ENCODE data around the gene OTOP3. TPM values are rescaled to one million over a fixed set of nuclear protein-coding genes. Genes with fewer than 3 reads are reported as not detected.

The OTOP3 gene
- not detected for total RNA-seq (2013)
- polyA plus RNA-seq (not detected), polyA minus RNA-seq (not detected in 2 replicates), total RNA-seq (0 to 0.75 (median 0) reads per million in 11 experiments)

- DNase-seq: no peak
- H3K9me3 ChIP-seq (replicated peaks in 1 of 2; ENCODE audit: control insufficient read depth in 1 of 2, insufficient read depth in 1 of 2, low read length in 2 of 2): peaks cover 0 to 15% of the 10 kb centered on the region in 2 donors
- H3K4me1 ChIP-seq (ENCODE audit: control insufficient read depth in 1 of 2, insufficient read depth in 2 of 2, low read length in 2 of 2): peaks cover 0 to 6% of the 10 kb centered on the region in 2 donors
- H3K27ac Mint-ChIP-seq: no peak within 1 kb of the TSS
- no peak within 1 kb of the TSS for H3K9ac ChIP-seq (ENCODE audit: insufficient read depth, low read length, poor library complexity, severe bottlenecking)
- peaks cover 42 to 82% of the 10 kb centered on the region in 2 donors for H3K27me3 ChIP-seq (ENCODE audit: control insufficient read depth in 2 of 2, insufficient read depth in 2 of 2, low read length in 2 of 2)
- peaks cover 0 to 9% (median 2%) of the 10 kb centered on the region in 7 donors for H3K9me3 Mint-ChIP-seq
- H3K27me3 Mint-ChIP-seq (ENCODE audit: low read depth in 3 of 3): peaks cover 65 to 91% (median 87%) of the 10 kb centered on the region in 3 donors
- H3K4me2 ChIP-seq (replicated peaks; ENCODE audit: extremely low read depth, low read length, poor library complexity, severe bottlenecking): no peak within 1 kb of the TSS
- H3K4me1 Mint-ChIP-seq: peaks cover 8% of the 10 kb centered on the region
- H3K36me3 Mint-ChIP-seq: no peaks in the 10 kb centered on the region
- no peak within 1 kb of the TSS for H2AFZ ChIP-seq (ENCODE audit: insufficient read depth, low read depth, low read length, poor library complexity, severe bottlenecking)
- no peak for TF ChIP-seq CTCF (IDR thresholded peaks at IDR 0.05)
- no peaks in the 10 kb centered on the region for H3K79me2 ChIP-seq (ENCODE audit: insufficient read depth, low read length)
- intact Hi-C loops (cut with micrococcal nuclease): no loop called here
- no peaks in the 10 kb centered on the region for H3K36me3 ChIP-seq (replicated peaks in 1 of 2; ENCODE audit: control insufficient read depth in 1 of 2, insufficient read depth in 2 of 2, low read length in 2 of 2)
- no peaks in the 10 kb centered on the region for H4K20me1 ChIP-seq (ENCODE audit: insufficient read depth, low read length)
- WGBS (ENCODE audit: insufficient coverage): 6% methylated on average over 63 of the region's 78 CpGs
- H3K27ac ChIP-seq (ENCODE audit: low read depth in 1 of 2, low read length in 2 of 2): no peak within 1 kb of the TSS
- H3K4me3 ChIP-seq (replicated peaks in 1 of 3; ENCODE audit: low read depth in 2 of 3, low read length in 3 of 3): no peak within 1 kb of the TSS
- H3K4me3 Mint-ChIP-seq: peak within 1 kb of the TSS in 1 of 2 donors; percentile 78
These were observed at the start of gene OTOP3 for GRCh38 chr17:74935585-74936469. TSS of gene OTOP3 (plus strand) at chr17:74935898. CDS start at chr17:74935922, 24 bp downstream.

GRCh38 chr17:74888469-74888868 lies 47.2 kb upstream of the OTOP3 start:
- Histone ChIP-seq H3K9ac (ENCODE audit: insufficient read depth, low read length, poor library complexity, severe bottlenecking) (no peak overlapping the region), H3K9me3 (replicated peaks in 1 of 2; ENCODE audit: control insufficient read depth in 1 of 2, insufficient read depth in 1 of 2, low read length in 2 of 2) (peaks cover 0 to 11% of the 10 kb centered on the region in 2 donors), H3K79me2 (ENCODE audit: insufficient read depth, low read length) (no peaks in the 10 kb centered on the region), H4K20me1 (ENCODE audit: insufficient read depth, low read length) (no peaks in the 10 kb centered on the region), H3K4me1 (ENCODE audit: control insufficient read depth in 1 of 2, insufficient read depth in 2 of 2, low read length in 2 of 2) (peaks cover 7 to 17% of the 10 kb centered on the region in 2 donors), H3K27me3 (ENCODE audit: control insufficient read depth in 2 of 2, insufficient read depth in 2 of 2, low read length in 2 of 2) (peaks cover 13 to 21% of the 10 kb centered on the region in 2 donors), H2AFZ (ENCODE audit: insufficient read depth, low read depth, low read length, poor library complexity, severe bottlenecking) (no peak overlapping the region), H3K4me2 (replicated peaks; ENCODE audit: extremely low read depth, low read length, poor library complexity, severe bottlenecking) (no peak overlapping the region), H3K36me3 (replicated peaks in 1 of 2; ENCODE audit: control insufficient read depth in 1 of 2, insufficient read depth in 2 of 2, low read length in 2 of 2) (no peaks in the 10 kb centered on the region), H3K27ac (ENCODE audit: low read depth in 1 of 2, low read length in 2 of 2) (no peak overlapping the region), H3K4me3 (replicated peaks in 1 of 3; ENCODE audit: low read depth in 2 of 3, low read length in 3 of 3) (no peak overlapping the region)
- WGBS (ENCODE audit: insufficient coverage): 81% methylated on average over 10 of the region's 13 CpGs
- intact Hi-C loops (cut with micrococcal nuclease): no loop called here
- H3K36me3 Mint-ChIP-seq: peaks cover 0 to 2% of the 10 kb centered on the region in 2 donors
- no peak overlapping the region for H3K27ac Mint-ChIP-seq
- H3K27me3 Mint-ChIP-seq (ENCODE audit: low read depth in 3 of 3): peaks cover 32 to 45% (median 39%) of the 10 kb centered on the region in 3 donors
- H3K4me3 Mint-ChIP-seq: no peak overlapping the region
- DNase-seq: no peak
- no peak for TF ChIP-seq CTCF (IDR thresholded peaks at IDR 0.05)
- peaks cover 0 to 6% (median 1%) of the 10 kb centered on the region in 7 donors for H3K9me3 Mint-ChIP-seq
- H3K4me1 Mint-ChIP-seq: peaks cover 13% of the 10 kb centered on the region

Data from CD14-positive monocyte (primary cell).